ENCODE results near the gene PCSK1N.
A peak's percentile ranks its signal among the peaks of the same experiment; 100 is the strongest.
"Not testable (repeated sequence)": the region's sequence is repeated elsewhere in the genome, so short reads cannot be mapped to it uniquely, and the experiment has no call there.

Gene PCSK1N

GRCh38 chrX:48829016-48829735, 6.2 kb downstream of the PCSK1N start:
- TF ChIP-seq CTCF (IDR thresholded peaks at IDR 0.05; ENCODE audit: insufficient read depth, low read depth, low read length, missing control alignments): no peak
- H3K4me3 ChIP-seq (ENCODE audit: low read depth, low read length): no peak overlapping the region
- DNase-seq (ENCODE audit: low read depth): no peak

GRCh38 chrX:48827654-48827968, 7.8 kb downstream of the PCSK1N start:
- no peak for DNase-seq (ENCODE audit: low read depth)
- no peak overlapping the region for H3K4me3 ChIP-seq (ENCODE audit: low read depth, low read length)
- no peak for TF ChIP-seq CTCF (IDR thresholded peaks at IDR 0.05; ENCODE audit: insufficient read depth, low read depth, low read length, missing control alignments)

GRCh38 chrX:48826876-48827653, 8.3 kb downstream of the PCSK1N start:
- TF ChIP-seq CTCF (IDR thresholded peaks at IDR 0.05; ENCODE audit: insufficient read depth, low read depth, low read length, missing control alignments): no peak
- DNase-seq (ENCODE audit: low read depth): no peak
- H3K4me3 ChIP-seq (ENCODE audit: low read depth, low read length): no peak overlapping the region

DNA sequence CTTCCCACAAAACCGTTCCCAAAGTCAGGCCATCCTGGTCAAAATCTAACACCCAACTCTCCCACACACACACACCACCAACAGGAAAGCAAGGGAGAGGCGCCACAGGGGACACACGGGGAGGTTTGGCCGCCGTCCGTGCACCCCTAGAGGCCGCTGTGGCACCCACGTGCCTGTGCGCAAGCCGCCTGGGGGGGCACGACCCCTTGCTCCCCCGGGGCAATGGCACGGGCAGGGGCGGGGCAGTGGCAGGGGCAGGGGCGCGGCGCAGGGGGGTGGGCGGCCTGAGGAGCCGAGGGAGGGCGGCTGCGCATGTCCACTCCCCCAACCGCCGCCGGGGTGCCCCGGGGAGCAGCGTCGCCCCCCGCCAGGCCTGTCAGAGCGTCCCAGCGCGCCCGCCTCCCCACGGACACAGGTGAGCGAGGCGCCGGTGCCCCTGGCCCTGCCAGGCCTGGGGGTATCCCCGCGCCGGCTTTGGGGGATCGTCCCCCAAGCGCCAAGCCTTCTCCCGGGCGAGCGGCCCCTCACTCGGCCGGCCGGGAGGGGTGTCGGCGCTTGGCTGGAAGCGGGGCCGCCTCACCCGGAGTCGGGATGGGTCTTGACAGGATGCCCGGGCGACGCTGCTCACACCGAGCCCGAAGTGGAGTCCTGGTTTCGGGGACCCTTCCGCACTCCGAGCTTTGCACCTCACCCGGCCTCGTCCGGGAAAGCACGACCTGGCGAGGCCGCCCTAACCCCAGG, 9.1 kb downstream of the PCSK1N start, which contains the start of gene ERAS:
Gene ERAS, plus strand, starts transcription at position 379 of the 741 bp plus-strand sequence. CDS start 2,611 bp downstream, outside the sequence.
- peak; percentile 15 for DNase-seq (ENCODE audit: low read depth)
- H3K4me3 ChIP-seq (ENCODE audit: low read depth, low read length): no peak within 1 kb of the TSS
- peak; percentile 26 for TF ChIP-seq CTCF (IDR thresholded peaks at IDR 0.05; ENCODE audit: insufficient read depth, low read depth, low read length, missing control alignments)

- DNase-seq (ENCODE audit: low read depth): no peak
- H3K4me3 ChIP-seq (ENCODE audit: low read depth, low read length): no peak overlapping the region
- TF ChIP-seq CTCF (IDR thresholded peaks at IDR 0.05; ENCODE audit: insufficient read depth, low read depth, low read length, missing control alignments): no peak
These were observed 11.3 kb downstream of the PCSK1N start for GRCh38 chrX:48824066-48824465.

- no peak overlapping the region for H3K4me3 ChIP-seq (ENCODE audit: low read depth, low read length)
- TF ChIP-seq CTCF (IDR thresholded peaks at IDR 0.05; ENCODE audit: insufficient read depth, low read depth, low read length, missing control alignments): no peak
- DNase-seq (ENCODE audit: low read depth): no peak
These were observed 12.4 kb downstream of the PCSK1N start for GRCh38 chrX:48823053-48823452.

DNA sequence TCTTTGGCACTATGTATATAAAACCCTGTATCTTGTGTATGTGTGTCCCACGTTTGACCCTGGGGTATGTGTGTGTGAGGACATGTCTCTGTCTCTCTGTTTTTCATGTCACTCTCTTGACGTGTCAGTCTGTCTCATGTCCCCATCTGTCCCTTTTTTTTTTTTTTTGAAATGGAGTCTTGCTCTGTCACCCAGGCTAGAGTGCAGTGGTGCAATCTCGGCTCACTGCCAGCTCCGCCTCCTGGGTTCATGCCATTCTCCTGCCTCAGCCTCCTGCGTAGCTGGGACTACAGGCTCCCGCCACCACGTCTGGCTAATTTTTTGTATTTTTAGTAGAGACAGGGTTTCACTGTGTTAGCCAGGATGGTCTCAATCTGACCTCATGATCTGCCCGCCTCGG, 16.0 kb downstream of the PCSK1N start:
- H3K4me3 ChIP-seq (ENCODE audit: low read depth, low read length); DNase-seq (ENCODE audit: low read depth): not testable (repeated sequence)

Data from GM12865 (cell line).